HepG2 (cell line): ENCODE results near the gene ESPNL. TPM values are rescaled to one million over a fixed set of nuclear protein-coding genes. Genes with fewer than 3 reads are reported as not detected.
A peak's percentile ranks its signal among the peaks of the same experiment; 100 is the strongest.

Experiments used
- ERF ChIP-seq: IDR thresholded peaks from 2 replicates; pipeline ENCODE4 v1.6.1; 2018; ENCODE audit warnings: missing biosample characterization, missing genetic modification reagents
- MTA1 ChIP-seq: sonication (generic); formaldehyde crosslinking; IDR thresholded peaks from 2 replicates; pipeline ENCODE4 v1.4.0; 2020; ENCODE audit warnings: missing genetic modification reagents, mild to moderate bottlenecking, borderline replicate concordance
- YY1 ChIP-seq: IDR thresholded peaks from 2 replicates; pipeline ENCODE4 v1.6.1; 2011; ENCODE audit warnings: low read length, low read depth, moderate library complexity, mild to moderate bottlenecking; ENCODE audit not compliant: insufficient read depth, insufficient replicate concordance
- ZNF225 ChIP-seq: sonication (generic); formaldehyde crosslinking; IDR thresholded peaks from 2 replicates; pipeline ENCODE4 v1.4.0; 2020; ENCODE audit warnings: mild to moderate bottlenecking, missing genetic modification reagents
- ZNF598 ChIP-seq: sonication (generic); formaldehyde crosslinking; IDR thresholded peaks from 2 replicates; pipeline ENCODE4 v1.5.1; 2020; ENCODE audit warnings: mild to moderate bottlenecking, missing genetic modification reagents, borderline replicate concordance
- ZNF75D ChIP-seq: sonication (generic); formaldehyde crosslinking; IDR thresholded peaks from 2 replicates; pipeline ENCODE4 v1.8.1; 2023; ENCODE audit warnings: missing genetic modification reagents, mild to moderate bottlenecking, borderline replicate concordance
- polyA plus RNA-seq, 8 experiments: library from polyadenylated mRNA; depleted of rRNA in 3 of 8; stranded (reverse) in 7 of 8; unstranded in 1 of 8; fragments of >200 nt; fragmentation: Illumina TruSeq in 4 of 8; extraction: Trizol in 4 of 8; gene quantifications; 2 replicates each; pipeline versions ENCODE4 v1.2.1 to v1.2.3, GENCODE V29; 2011 to 2016; ENCODE audit warnings: low read depth in 4 of 8, missing spikeins in 1 of 8, mixed read lengths in 1 of 8; ENCODE audit not compliant: insufficient read depth in 1 of 8
- total RNA-seq, 5 experiments: library from RNA; depleted of rRNA; stranded (reverse); fragments of >200 nt; fragmentation: Illumina TruSeq; extraction: Trizol; gene quantifications; 2 replicates each; pipeline ENCODE4 v1.2.3, GENCODE V29; 2016; ENCODE audit warnings: low read depth in 1 of 5
- TF ChIP-seq, protein P1 (sequence below): sonication (generic); IDR thresholded peaks from 2 replicates; pipeline ENCODE4 v1.6.1; 2016; ENCODE audit warnings: low read depth, borderline replicate concordance
- TF ChIP-seq, protein P2 (sequence below): sonication (generic); formaldehyde crosslinking; IDR thresholded peaks from 2 replicates; pipeline ENCODE4 v1.4.0; 2020; ENCODE audit warnings: missing genetic modification reagents, mild to moderate bottlenecking, borderline replicate concordance
- TF ChIP-seq, protein P3 (sequence below): sonication (generic); formaldehyde crosslinking; IDR thresholded peaks from 2 replicates; pipeline ENCODE4 v1.5.1; 2020; ENCODE audit warnings: missing genetic modification reagents, mild to moderate bottlenecking, borderline replicate concordance
- TF ChIP-seq, protein P4 (sequence below): sonication (generic); formaldehyde crosslinking; IDR thresholded peaks from 2 replicates; pipeline ENCODE4 v1.5.0; 2020; ENCODE audit warnings: missing genetic modification reagents
- TF ChIP-seq, protein P5 (sequence below): sonication (generic); formaldehyde crosslinking; IDR thresholded peaks from 2 replicates; pipeline ENCODE4 v1.4.0; 2020; ENCODE audit warnings: missing genetic modification reagents, borderline replicate concordance
- TF ChIP-seq, protein P6 (sequence below): sonication (generic); formaldehyde crosslinking; IDR thresholded peaks from 2 replicates; pipeline ENCODE4 v1.5.1; 2020; ENCODE audit warnings: mild to moderate bottlenecking, missing genetic modification reagents, moderate library complexity

ESPNL gene
- total and polyA plus RNA-seq, 2 of the 13 experiments (the other 11 are each of a cell fraction or from before 2014, with no cell fraction given) = 0.45 to 0.80 TPM

DNA sequence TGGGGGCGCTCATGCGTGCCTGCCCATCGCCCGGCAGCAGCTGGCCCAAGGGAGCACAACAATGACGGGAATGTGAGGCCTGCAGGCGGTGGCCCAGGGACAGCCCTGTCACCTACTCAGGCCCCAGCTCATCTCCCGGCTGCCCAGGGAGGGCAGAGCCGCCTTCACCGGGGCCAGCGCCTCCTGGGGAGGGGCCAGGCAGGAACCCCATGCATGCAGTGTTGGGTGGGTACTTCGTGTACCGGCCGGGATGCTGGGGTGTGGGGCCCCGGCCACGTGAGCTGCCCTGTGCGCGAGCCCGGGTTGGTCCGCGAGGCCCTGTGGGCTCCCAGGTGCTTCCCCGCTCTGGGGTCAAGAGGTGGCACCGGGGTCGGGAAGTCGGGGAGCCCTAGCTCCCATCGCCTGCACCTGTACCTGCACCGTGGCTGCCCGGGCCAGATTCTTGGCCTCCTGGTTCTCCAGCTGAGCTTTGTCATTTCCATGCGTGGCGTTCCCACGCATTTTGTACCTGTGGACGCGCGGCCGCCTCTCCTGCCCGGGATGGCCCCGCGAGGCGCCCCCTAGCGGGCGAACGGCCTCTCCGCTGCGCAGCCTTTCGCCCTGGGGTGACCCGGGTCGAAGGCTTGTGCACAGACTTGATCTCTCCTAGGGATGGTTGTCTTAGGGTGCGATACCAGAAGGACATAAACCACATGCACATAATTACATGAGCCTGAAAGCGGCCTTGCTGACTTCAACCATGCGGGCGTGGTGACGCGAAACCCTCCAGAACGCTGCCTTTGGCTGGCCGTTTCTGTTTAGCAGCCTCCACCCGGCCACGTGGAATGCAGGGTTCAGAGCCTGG is 39.3 kb downstream of the ESPNL start (continued):
- TF ChIP-seq, protein P1, sequence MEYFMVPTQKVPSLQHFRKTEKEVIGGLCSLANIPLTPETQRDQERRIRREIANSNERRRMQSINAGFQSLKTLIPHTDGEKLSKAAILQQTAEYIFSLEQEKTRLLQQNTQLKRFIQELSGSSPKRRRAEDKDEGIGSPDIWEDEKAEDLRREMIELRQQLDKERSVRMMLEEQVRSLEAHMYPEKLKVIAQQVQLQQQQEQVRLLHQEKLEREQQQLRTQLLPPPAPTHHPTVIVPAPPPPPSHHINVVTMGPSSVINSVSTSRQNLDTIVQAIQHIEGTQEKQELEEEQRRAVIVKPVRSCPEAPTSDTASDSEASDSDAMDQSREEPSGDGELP = no peak; the same call in 1 of the 2 replicates
- TF ChIP-seq, protein P2, sequence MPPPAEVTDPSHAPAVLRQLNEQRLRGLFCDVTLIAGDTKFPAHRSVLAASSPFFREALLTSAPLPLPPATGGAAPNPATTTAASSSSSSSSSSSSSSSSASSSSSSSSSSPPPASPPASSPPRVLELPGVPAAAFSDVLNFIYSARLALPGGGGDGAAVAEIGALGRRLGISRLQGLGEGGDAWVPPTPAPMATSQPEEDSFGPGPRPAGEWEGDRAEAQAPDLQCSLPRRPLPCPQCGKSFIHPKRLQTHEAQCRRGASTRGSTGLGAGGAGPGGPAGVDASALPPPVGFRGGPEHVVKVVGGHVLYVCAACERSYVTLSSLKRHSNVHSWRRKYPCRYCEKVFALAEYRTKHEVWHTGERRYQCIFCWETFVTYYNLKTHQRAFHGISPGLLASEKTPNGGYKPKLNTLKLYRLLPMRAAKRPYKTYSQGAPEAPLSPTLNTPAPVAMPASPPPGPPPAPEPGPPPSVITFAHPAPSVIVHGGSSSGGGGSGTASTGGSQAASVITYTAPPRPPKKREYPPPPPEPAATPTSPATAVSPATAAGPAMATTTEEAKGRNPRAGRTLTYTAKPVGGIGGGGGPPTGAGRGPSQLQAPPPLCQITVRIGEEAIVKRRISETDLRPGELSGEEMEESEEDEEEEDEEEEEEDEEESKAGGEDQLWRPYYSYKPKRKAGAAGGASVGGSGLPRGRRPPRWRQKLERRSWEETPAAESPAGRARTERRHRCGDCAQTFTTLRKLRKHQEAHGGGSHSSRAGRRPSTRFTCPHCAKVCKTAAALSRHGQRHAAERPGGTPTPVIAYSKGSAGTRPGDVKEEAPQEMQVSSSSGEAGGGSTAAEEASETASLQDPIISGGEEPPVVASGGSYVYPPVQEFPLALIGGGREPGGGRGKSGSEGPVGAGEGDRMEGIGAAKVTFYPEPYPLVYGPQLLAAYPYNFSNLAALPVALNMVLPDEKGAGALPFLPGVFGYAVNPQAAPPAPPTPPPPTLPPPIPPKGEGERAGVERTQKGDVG (CRISPR knock-in tag) = peak; percentile 50; the same call in 1 of the 2 replicates
- TF ChIP-seq YY1 = no peak
- TF ChIP-seq, protein P3, sequence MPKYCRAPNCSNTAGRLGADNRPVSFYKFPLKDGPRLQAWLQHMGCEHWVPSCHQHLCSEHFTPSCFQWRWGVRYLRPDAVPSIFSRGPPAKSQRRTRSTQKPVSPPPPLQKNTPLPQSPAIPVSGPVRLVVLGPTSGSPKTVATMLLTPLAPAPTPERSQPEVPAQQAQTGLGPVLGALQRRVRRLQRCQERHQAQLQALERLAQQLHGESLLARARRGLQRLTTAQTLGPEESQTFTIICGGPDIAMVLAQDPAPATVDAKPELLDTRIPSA (CRISPR knock-in tag) = no peak
- TF ChIP-seq, protein P4, sequence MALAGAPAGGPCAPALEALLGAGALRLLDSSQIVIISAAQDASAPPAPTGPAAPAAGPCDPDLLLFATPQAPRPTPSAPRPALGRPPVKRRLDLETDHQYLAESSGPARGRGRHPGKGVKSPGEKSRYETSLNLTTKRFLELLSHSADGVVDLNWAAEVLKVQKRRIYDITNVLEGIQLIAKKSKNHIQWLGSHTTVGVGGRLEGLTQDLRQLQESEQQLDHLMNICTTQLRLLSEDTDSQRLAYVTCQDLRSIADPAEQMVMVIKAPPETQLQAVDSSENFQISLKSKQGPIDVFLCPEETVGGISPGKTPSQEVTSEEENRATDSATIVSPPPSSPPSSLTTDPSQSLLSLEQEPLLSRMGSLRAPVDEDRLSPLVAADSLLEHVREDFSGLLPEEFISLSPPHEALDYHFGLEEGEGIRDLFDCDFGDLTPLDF (CRISPR knock-in tag) = no peak
- TF ChIP-seq, protein P5, sequence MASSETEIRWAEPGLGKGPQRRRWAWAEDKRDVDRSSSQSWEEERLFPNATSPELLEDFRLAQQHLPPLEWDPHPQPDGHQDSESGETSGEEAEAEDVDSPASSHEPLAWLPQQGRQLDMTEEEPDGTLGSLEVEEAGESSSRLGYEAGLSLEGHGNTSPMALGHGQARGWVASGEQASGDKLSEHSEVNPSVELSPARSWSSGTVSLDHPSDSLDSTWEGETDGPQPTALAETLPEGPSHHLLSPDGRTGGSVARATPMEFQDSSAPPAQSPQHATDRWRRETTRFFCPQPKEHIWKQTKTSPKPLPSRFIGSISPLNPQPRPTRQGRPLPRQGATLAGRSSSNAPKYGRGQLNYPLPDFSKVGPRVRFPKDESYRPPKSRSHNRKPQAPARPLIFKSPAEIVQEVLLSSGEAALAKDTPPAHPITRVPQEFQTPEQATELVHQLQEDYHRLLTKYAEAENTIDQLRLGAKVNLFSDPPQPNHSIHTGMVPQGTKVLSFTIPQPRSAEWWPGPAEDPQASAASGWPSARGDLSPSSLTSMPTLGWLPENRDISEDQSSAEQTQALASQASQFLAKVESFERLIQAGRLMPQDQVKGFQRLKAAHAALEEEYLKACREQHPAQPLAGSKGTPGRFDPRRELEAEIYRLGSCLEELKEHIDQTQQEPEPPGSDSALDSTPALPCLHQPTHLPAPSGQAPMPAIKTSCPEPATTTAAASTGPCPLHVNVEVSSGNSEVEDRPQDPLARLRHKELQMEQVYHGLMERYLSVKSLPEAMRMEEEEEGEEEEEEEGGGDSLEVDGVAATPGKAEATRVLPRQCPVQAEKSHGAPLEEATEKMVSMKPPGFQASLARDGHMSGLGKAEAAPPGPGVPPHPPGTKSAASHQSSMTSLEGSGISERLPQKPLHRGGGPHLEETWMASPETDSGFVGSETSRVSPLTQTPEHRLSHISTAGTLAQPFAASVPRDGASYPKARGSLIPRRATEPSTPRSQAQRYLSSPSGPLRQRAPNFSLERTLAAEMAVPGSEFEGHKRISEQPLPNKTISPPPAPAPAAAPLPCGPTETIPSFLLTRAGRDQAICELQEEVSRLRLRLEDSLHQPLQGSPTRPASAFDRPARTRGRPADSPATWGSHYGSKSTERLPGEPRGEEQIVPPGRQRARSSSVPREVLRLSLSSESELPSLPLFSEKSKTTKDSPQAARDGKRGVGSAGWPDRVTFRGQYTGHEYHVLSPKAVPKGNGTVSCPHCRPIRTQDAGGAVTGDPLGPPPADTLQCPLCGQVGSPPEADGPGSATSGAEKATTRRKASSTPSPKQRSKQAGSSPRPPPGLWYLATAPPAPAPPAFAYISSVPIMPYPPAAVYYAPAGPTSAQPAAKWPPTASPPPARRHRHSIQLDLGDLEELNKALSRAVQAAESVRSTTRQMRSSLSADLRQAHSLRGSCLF = no peak
- TF ChIP-seq ZNF598 = no peak
- TF ChIP-seq, protein P6, sequence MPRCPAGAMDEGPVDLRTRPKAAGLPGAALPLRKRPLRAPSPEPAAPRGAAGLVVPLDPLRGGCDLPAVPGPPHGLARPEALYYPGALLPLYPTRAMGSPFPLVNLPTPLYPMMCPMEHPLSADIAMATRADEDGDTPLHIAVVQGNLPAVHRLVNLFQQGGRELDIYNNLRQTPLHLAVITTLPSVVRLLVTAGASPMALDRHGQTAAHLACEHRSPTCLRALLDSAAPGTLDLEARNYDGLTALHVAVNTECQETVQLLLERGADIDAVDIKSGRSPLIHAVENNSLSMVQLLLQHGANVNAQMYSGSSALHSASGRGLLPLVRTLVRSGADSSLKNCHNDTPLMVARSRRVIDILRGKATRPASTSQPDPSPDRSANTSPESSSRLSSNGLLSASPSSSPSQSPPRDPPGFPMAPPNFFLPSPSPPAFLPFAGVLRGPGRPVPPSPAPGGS (CRISPR knock-in tag) = no peak
- TF ChIP-seq ZNF225 (CRISPR knock-in tag) = no peak
- no peak for TF ChIP-seq ZNF75D (CRISPR knock-in tag)
- TF ChIP-seq MTA1 (CRISPR knock-in tag) = 0 out of 2 replicates have a peak, but pooled peaks have one; percentile 34
- no peak for TF ChIP-seq ERF (CRISPR knock-in tag)
